ENCODE measurements around the gene NKX2-3.

DNA sequence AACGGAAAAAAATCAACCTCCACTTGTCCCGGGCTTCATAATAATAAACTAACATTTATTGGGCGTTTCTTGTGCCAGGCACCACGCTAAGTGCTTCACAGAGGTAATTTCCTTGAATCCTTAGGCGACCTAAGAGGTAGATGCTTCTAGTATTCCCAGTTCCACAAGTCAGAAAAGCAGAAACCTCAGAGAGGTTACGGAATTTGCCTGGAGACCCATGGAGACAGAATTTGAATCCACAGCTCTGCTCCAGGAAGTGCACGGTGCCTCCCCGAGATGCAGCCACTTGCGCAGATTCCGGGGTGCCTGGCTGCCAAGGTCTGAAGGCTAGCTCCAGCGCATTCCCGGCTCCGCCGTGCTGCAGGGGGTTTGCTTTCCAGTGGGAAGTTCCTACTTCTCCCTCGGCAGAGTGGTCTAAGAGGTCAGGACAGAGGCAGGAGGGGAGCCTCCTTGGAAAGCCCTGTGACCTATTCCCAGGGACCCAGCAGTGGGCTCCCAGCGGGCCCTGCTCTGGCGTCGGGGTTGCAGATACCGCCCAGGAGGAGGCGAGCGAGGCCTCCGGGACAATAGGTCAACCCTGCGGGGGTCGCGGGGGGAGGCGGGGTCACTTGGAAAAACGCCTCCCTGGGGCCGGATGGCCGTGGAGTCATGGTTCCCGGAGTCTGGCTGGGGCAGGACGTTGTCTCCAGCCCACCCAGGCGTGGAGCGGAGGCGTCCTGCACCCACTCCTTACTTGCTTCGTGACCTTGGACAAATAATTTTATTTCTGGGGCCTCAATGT, 10.1 kb upstream of the NKX2-3 start:
- no peak for TF ChIP-seq POLR2A (IDR thresholded peaks at IDR 0.05)
- TF ChIP-seq, protein P1, sequence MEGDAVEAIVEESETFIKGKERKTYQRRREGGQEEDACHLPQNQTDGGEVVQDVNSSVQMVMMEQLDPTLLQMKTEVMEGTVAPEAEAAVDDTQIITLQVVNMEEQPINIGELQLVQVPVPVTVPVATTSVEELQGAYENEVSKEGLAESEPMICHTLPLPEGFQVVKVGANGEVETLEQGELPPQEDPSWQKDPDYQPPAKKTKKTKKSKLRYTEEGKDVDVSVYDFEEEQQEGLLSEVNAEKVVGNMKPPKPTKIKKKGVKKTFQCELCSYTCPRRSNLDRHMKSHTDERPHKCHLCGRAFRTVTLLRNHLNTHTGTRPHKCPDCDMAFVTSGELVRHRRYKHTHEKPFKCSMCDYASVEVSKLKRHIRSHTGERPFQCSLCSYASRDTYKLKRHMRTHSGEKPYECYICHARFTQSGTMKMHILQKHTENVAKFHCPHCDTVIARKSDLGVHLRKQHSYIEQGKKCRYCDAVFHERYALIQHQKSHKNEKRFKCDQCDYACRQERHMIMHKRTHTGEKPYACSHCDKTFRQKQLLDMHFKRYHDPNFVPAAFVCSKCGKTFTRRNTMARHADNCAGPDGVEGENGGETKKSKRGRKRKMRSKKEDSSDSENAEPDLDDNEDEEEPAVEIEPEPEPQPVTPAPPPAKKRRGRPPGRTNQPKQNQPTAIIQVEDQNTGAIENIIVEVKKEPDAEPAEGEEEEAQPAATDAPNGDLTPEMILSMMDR (IDR thresholded peaks at IDR 0.05 in 4 of 5, conservative IDR thresholded peaks at IDR 0.05 in 1 of 5), result no peak
